ENCODE data around the gene IL11.
A peak's percentile ranks its signal among the peaks of the same experiment; 100 is the strongest.

DNA sequence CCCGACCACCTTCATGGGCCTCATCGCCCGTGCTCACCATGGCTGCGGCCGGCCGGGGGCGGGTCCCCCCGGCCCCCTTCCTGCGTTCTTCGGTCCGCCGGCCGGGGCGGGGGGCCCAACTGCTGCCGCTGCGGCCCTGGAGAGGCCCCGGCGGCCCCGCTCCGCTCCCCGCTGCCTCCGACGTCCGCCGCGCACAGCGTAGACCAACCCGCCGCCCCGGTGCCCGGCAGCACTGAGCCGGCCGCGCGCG lies 37.2 kb upstream of the IL11 start, which contains the start of gene UBE2S:
- TF ChIP-seq CTCF (IDR thresholded peaks at IDR 0.05) (peak in 1 of 4 experiments; percentile 18), POLR2A (IDR thresholded peaks at IDR 0.05) (peak; percentile 95 to 99)
